GM18909 (cell line): Measurements from ENCODE around the gene LZTFL1.

Experiments used
- ATAC-seq: cut with Tn5 transposase; IDR thresholded peaks from one replicate; pipeline ENCODE4 v1.9.1; 2021; ENCODE audit warnings: mild to moderate bottlenecking; ENCODE audit not compliant: unreplicated experiment, poor library complexity

The LZTFL1 gene

GRCh38 chr3:45817831-45818522 is 23.9 kb downstream of the LZTFL1 start:
- ATAC-seq: no peak

GRCh38 chr3:45816544-45816943 is 25.4 kb downstream of the LZTFL1 start:
- ATAC-seq: no peak

GRCh38 chr3:45814322-45814721 is 27.6 kb downstream of the LZTFL1 start:
- no peak for ATAC-seq

GRCh38 chr3:45807681-45808540 is 34.0 kb downstream of the LZTFL1 start:
- no peak for ATAC-seq

- ATAC-seq: no peak
These were observed 34.8 kb downstream of the LZTFL1 start for GRCh38 chr3:45807133-45807532.

GRCh38 chr3:45806072-45806471 is 35.8 kb downstream of the LZTFL1 start:
- ATAC-seq: no peak

- ATAC-seq: no peak
These were observed 38.5 kb downstream of the LZTFL1 start for GRCh38 chr3:45803252-45803935.

- no peak for ATAC-seq
These were observed 39.8 kb downstream of the LZTFL1 start for GRCh38 chr3:45802146-45802545.

- ATAC-seq: no peak
These were observed 41.3 kb downstream of the LZTFL1 start for GRCh38 chr3:45800611-45801010.

- ATAC-seq: no peak
These were observed 42.3 kb downstream of the LZTFL1 start for GRCh38 chr3:45799586-45799985.

- ATAC-seq: no peak
These were observed 43.9 kb downstream of the LZTFL1 start for GRCh38 chr3:45798034-45798433.

- ATAC-seq: no peak
These were observed 44.8 kb downstream of the LZTFL1 start for GRCh38 chr3:45796902-45797637.

GRCh38 chr3:45795882-45796765 is 45.8 kb downstream of the LZTFL1 start, which contains the start of gene SLC6A20:
SLC6A20 (minus strand) TSS chr3:45796536; CDS start chr3:45796419, 117 bp downstream.
- no peak for ATAC-seq

GRCh38 chr3:45795509-45795881 is 46.4 kb downstream of the LZTFL1 start:
- ATAC-seq: no peak

GRCh38 chr3:45794660-45795059 is 47.3 kb downstream of the LZTFL1 start:
- ATAC-seq: no peak

GRCh38 chr3:45794177-45794560 is 47.8 kb downstream of the LZTFL1 start:
- no peak for ATAC-seq

GRCh38 chr3:45793482-45794176 is 48.3 kb downstream of the LZTFL1 start:
- ATAC-seq: no peak

- ATAC-seq: no peak
These were observed 49.3 kb downstream of the LZTFL1 start for GRCh38 chr3:45792516-45793172.
